HG03442 (cell line): Measurements from ENCODE around the gene TEX22.

Experiments
- ATAC-seq: cut with Tn5 transposase; IDR thresholded peaks from one replicate; pipeline ENCODE4 v1.9.1; 2021; ENCODE audit warnings: mild to moderate bottlenecking, moderate library complexity; ENCODE audit not compliant: unreplicated experiment

The TEX22 gene

GRCh38 chr14:105366386-105367074, 31.8 kb upstream of the TEX22 start:
- no peak for ATAC-seq

GRCh38 chr14:105367116-105368031, 31.0 kb upstream of the TEX22 start:
- no peak for ATAC-seq

- no peak for ATAC-seq
Observed at GRCh38 chr14:105368032-105368417, 30.3 kb upstream of the TEX22 start.

- no peak for ATAC-seq
Observed at GRCh38 chr14:105368426-105368825, 29.9 kb upstream of the TEX22 start.

GRCh38 chr14:105368910-105369652, 29.3 kb upstream of the TEX22 start:
- no peak for ATAC-seq

- ATAC-seq, result no peak
Observed at GRCh38 chr14:105369653-105370040, 28.7 kb upstream of the TEX22 start.

GRCh38 chr14:105374389-105374788, 23.9 kb upstream of the TEX22 start:
- ATAC-seq, result no peak

- no peak for ATAC-seq
Observed at GRCh38 chr14:105375635-105376057, 22.7 kb upstream of the TEX22 start.

- ATAC-seq, result no peak
Observed at GRCh38 chr14:105376521-105377440, 21.6 kb upstream of the TEX22 start.

- no peak for ATAC-seq
Observed at GRCh38 chr14:105377555-105378182, 20.7 kb upstream of the TEX22 start.

- ATAC-seq, result no peak
Observed at GRCh38 chr14:105378199-105378598, 20.1 kb upstream of the TEX22 start.

- no peak for ATAC-seq
Observed at GRCh38 chr14:105378873-105379685, 19.3 kb upstream of the TEX22 start.

GRCh38 chr14:105379946-105380345, 18.4 kb upstream of the TEX22 start:
- no peak for ATAC-seq

GRCh38 chr14:105380756-105381155, 17.6 kb upstream of the TEX22 start:
- no peak for ATAC-seq

- no peak for ATAC-seq
Observed at GRCh38 chr14:105381446-105382342, 16.6 kb upstream of the TEX22 start.

GRCh38 chr14:105382343-105383082, 15.8 kb upstream of the TEX22 start:
- ATAC-seq, result no peak

- no peak for ATAC-seq
Observed at GRCh38 chr14:105383083-105383730, 15.1 kb upstream of the TEX22 start.
